Fibroblast of skin of right quadriceps (primary cell): Measurements from ENCODE around the gene ASMTL.
"Not testable (repeated sequence)": the region's sequence is repeated elsewhere in the genome, so short reads cannot be mapped to it uniquely, and the experiment has no call there.

Experiments used
- DNase-seq: peaks from one replicate; pipeline ENCODE4 v3.0.0-alpha.2; 2013

The ASMTL gene, protein sequence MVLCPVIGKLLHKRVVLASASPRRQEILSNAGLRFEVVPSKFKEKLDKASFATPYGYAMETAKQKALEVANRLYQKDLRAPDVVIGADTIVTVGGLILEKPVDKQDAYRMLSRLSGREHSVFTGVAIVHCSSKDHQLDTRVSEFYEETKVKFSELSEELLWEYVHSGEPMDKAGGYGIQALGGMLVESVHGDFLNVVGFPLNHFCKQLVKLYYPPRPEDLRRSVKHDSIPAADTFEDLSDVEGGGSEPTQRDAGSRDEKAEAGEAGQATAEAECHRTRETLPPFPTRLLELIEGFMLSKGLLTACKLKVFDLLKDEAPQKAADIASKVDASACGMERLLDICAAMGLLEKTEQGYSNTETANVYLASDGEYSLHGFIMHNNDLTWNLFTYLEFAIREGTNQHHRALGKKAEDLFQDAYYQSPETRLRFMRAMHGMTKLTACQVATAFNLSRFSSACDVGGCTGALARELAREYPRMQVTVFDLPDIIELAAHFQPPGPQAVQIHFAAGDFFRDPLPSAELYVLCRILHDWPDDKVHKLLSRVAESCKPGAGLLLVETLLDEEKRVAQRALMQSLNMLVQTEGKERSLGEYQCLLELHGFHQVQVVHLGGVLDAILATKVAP

GRCh38 chrX:1452516-1453394 lies at the start of gene ASMTL:
Gene ASMTL, minus strand, starts transcription at chrX:1452909. Its CDS starts 69 bp downstream, at chrX:1452840.
- DNase-seq: peak; percentile 98

GRCh38 chrX:1502241-1502640 lies 49.5 kb upstream of the ASMTL start:
- no peak for DNase-seq

GRCh38 chrX:1500701-1501624 lies 48.3 kb upstream of the ASMTL start:
- DNase-seq: no peak

DNA sequence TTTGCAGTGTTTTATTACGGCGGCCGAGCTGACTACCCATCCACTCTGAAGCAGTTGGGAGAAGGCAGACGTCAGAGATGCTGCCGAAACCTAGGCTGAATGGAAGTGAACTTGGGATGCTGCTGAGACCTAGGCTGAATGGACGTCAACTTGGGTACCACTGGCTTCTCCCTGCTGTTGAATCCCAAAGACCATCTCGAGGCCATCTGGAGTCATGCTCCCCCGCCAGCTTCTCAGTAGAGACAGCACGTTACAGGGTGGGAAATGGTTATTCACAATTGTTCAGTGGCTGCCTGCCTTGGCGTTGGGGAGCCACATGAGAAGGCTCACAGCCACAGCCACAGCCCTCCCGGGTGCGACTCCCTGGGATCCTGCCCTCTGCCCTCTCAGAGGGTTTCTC lies 43.4 kb upstream of the ASMTL start:
- no peak for DNase-seq

DNA sequence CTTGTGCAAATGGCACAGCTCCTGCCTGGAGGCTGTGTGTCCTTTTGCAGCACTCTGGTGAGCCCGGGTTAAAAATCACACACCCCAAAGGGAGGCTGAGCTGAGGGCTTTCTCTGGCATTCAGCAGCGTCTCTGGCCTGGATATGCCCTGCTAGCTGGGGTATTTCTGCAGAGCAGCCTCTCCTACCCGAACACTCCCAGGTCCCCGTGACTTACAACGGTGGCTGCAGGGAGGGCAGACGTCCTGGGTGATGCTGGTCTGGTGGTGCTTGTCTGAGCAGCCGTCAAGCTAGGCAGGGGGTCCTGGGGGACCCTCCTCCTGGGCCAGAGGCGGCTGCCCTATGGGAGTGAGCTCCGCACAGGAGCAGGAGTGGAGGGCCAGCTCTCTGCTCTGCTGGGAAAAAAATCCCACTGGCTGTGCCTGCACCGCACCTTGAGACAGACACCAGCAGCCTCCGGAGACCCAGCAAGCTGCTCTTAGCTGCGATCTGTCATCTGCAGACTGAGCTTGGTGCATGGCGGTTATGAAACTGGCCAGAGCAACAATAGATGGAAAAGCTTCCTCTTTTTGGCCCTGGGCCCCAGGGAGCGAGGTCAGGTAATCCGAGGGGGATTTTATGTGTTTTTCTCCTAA lies 41.3 kb upstream of the ASMTL start:
- no peak for DNase-seq

DNA sequence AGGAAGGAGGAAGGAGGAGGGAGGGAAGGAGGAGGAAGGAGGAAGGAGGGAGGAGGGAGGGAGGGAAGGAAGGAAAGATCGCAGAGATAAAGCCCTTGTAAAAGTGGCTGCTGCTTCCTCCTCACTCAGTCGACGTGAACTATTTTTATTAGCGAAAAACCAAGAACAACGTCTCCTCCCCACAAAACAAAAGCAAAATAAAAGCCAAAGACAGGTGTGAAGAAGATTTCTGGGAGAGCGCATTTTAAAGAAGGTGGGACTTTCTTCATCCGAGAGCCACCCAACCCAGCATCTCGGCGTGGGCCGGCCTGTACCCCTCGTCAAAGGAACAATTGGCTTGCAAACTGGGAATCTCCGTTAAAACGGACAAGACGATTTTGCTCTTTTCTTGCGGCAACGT lies 40.7 kb upstream of the ASMTL start:
- DNase-seq: no peak

GRCh38 chrX:1492421-1493012 lies 39.8 kb upstream of the ASMTL start:
- DNase-seq: no peak

GRCh38 chrX:1491851-1492349 lies 39.2 kb upstream of the ASMTL start:
- peak; percentile 3 for DNase-seq

- not testable (repeated sequence) for DNase-seq
These were observed 38.5 kb upstream of the ASMTL start for GRCh38 chrX:1491248-1491647.

DNA sequence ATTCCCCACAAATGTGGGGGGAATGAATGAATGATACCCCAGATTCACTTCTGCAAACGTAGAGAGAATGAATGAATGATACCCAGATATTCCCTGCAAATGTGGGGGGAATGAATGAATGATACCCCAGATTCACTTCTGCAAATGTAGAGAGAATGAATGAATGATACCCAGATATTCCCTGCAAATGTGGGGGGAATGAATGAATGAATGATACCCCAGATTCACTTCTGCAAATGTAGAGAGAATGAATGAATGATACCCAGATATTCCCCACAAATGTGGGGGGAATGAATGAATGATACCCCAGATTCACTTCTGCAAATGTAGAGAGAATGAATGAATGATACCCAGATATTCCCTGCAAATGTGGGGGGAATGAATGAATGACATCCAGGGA lies 38.0 kb upstream of the ASMTL start:
- not testable (repeated sequence) for DNase-seq

DNA sequence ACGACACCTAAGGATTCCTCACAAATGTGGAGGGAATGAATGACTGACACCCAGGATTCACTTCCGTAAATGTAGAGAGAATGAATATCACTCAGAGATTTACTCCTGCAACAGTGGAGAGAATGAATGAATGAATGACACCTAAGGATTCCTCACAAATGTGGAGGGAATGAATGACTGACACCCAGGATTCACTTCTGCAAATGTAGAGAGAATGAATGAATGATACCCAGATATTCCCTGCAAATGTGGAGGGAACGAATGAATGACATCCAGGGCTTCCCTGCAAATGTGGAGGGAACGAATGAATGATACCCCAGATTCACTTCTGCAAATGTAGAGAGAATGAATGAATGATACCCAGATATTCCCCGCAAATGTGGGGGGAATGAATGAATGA lies 36.6 kb upstream of the ASMTL start:
- not testable (repeated sequence) for DNase-seq

DNA sequence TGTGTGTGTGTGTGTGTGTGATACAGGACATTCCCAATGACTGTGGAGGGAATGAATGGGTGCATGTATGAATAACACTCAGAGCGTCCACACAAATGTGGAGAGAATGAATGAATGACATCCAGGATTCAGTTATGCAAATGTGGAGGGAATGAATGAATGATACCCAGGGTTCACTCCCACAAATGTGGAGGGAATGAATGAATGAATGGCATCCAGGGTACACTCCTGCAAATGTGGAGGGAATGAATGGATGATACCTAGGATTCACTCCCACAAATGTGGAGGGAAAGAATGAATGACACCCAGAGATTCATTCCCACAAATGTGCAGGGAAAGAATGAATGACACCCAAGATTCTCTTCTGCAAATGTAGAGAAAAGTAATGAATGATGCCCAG lies 36.0 kb upstream of the ASMTL start:
- no peak for DNase-seq

DNA sequence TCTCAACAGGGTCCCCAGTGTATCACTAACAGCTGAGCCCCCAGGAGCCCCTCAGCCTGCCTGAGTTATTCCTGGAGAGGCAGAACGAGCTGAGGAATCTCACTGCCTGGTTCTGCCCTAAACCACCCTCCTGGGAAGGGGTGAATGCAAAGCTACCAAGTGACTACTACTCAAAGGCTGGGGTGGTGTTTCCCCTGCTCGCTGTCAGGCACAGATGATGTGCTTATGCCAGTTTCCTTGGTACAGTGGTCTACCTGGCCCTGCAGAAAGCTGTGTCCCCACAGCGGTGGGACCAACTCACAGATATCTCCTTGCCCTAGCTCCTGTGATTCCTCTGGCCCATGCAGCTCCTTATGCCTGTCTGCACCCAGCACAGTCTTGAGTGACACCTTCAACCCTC lies 35.4 kb upstream of the ASMTL start:
- no peak for DNase-seq

- DNase-seq: no peak
These were observed 34.7 kb upstream of the ASMTL start for GRCh38 chrX:1487401-1487800.

DNA sequence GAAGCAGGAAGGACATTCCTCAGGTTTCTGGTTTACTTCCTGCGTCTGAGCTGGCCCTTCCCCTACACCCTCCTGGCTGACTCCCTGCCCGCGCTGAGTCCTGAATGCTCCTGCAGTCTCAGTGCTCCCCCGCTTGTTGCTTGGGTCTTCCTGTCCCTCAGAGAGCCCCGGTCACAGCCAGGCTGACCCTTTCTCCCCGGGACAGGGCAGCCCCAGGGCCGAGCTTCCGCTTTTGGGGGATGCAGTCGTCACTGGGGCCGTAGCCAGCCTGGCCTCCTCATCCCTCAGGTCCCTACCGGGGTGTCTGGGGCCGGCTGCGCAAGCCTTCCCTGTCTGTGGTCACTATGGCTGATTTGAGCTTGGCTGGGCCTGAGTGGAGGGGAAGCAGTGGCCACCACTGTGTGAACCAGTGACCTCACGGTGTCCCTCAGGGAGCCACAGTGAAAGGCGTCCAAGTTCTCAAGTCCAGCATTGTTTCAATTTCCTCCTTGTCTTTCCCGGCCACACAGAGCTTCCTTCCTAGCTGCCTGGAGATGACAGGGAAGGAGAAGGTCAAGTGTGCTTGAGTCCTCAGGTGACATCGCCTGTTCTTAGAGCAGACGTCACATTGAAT lies 34.1 kb upstream of the ASMTL start:
- DNase-seq: no peak

DNA sequence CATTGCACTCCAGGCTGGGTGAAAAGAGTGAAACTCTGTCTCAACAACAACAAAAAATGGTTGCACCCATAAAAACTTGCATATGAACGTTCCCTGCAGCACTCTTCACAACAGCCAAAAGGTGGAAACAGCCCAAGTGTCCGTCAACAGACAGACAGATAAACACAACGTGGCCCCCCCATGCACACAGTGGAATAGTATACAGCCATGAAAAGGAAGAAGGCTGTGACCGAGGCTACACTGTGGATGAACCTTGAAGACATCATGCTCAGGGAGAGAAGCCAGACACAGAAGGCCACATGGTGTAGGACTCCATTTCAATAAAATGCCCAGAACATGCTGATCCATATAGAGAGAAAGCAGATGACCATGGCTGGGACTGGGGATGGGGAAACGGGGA lies 33.5 kb upstream of the ASMTL start:
- DNase-seq: no peak

- DNase-seq: no peak
These were observed 32.3 kb upstream of the ASMTL start for GRCh38 chrX:1485033-1485432.

- no peak for DNase-seq
These were observed 31.9 kb upstream of the ASMTL start for GRCh38 chrX:1484638-1485019.

DNA sequence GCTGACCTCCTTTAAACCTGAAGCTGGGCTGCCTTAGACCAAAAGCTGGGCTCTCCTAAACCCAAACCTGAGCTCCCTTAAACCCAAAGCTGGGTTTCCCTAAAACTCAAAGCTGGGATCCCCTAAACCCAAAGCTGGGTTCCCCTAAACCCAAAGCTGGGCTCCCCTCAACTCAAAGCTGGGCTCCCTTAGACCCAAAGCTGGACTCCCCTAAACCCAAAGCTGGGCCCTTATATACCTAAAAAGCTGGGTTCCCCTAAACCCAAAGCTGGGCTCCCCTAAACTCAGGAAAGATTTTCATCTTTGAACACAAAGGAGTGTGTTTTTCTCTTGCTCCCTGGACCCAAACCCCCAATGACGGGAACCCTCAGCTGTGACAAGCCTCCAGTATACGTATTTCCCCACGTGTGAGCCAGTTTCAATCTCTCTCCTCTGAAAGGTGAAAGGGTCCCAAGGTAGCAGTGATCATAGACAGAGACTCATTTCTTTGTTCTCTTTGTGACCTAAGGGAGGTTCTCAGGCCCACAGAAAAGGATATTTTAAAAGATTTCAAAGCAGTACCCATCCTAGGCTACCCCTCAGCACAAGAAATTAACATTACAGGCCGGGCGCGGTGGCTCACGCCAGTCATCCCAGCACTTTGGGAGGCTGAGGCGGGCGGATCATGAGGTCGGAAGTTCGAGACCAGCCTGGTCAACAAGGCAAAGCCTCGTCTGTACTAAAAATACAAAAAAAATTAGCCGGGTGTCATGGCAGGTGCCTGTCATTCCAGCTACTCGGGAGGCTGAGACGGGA lies 31.3 kb upstream of the ASMTL start:
- DNase-seq: no peak

DNA sequence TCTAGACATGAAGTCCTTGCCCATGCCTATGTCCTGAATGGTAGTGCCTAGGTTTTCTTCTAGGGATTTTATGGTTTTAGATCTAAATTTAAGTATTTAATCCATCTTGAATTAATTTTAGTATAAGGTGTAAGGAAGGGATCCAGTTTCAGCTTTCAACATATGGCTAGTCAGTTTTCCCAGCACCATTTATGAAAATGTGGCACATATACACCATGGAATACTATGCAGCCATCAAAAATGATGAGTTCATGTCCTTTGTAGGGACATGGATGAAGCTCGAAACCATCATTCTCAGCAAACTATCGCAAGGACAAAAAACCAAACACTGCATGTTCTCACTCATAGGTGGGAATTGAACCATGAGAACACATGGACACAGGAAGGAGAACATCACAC lies 29.8 kb upstream of the ASMTL start:
- not testable (repeated sequence) for DNase-seq
